Liver (tissue), 9 donors: Measurements from ENCODE around the gene SIRT7. TPM values are rescaled to one million over a fixed set of nuclear protein-coding genes. Genes with fewer than 3 reads are reported as not detected.
A peak's percentile ranks its signal among the peaks of the same experiment; 100 is the strongest.

Experiments used
- DNase-seq: peaks from one replicate; pipeline ENCODE4 v3.0.0-alpha.2; 2017; ENCODE audit warnings: low spot score
- H3K27ac ChIP-seq, 2 donors: one replicate each; pipeline ENCODE4 v1.7.0; 2013; ENCODE audit warnings: inconsistent platforms in 2 of 2, low read length in 2 of 2, control low read depth in 1 of 2, low read depth in 1 of 2, mild to moderate bottlenecking in 1 of 2
- H3K27me3 ChIP-seq, 4 donors: one replicate each; pipeline versions ENCODE4 v1.6.1 to v1.7.0; 2013; ENCODE audit warnings: low read length in 3 of 4, inconsistent platforms in 1 of 4, mild to moderate bottlenecking in 1 of 4, moderate library complexity in 1 of 4; ENCODE audit not compliant: control insufficient read depth in 4 of 4, insufficient read depth in 4 of 4
- H3K36me3 ChIP-seq, 4 donors: one replicate each; pipeline versions ENCODE4 v1.6.1 to v1.7.0; 2013; ENCODE audit warnings: low read length in 3 of 4, mild to moderate bottlenecking in 3 of 4, low read depth in 1 of 4, moderate library complexity in 1 of 4; ENCODE audit not compliant: control insufficient read depth in 4 of 4, insufficient read depth in 3 of 4
- H3K4me1 ChIP-seq, 4 donors: one replicate each; pipeline versions ENCODE4 v1.6.1 to v1.7.0; 2013; ENCODE audit warnings: low read length in 3 of 4, mild to moderate bottlenecking in 3 of 4, moderate library complexity in 1 of 4; ENCODE audit not compliant: control insufficient read depth in 4 of 4, insufficient read depth in 4 of 4
- H3K4me3 ChIP-seq, 3 donors: one replicate each; pipeline versions ENCODE4 v1.6.1 to v1.7.0; 2013; ENCODE audit warnings: low read length in 3 of 3, control low read depth in 1 of 3, low read depth in 1 of 3, mild to moderate bottlenecking in 1 of 3
- H3K9ac ChIP-seq, 2 donors: one replicate each; pipeline ENCODE4 v1.7.0; 2013; ENCODE audit warnings: low read length in 2 of 2, mild to moderate bottlenecking in 2 of 2, moderate library complexity in 2 of 2, control low read depth in 1 of 2, low read depth in 1 of 2
- H3K9me3 ChIP-seq, 4 donors: one replicate each; pipeline versions ENCODE4 v1.6.1 to v1.7.0; 2013; ENCODE audit warnings: low read length in 3 of 4; ENCODE audit not compliant: control insufficient read depth in 4 of 4
- EGR1 ChIP-seq, 2 donors: IDR thresholded peaks; 2 replicates each; pipeline ENCODE4 v1.6.1; 2016 to 2018; ENCODE audit warnings: antibody characterized with exemption in 2 of 2, low read depth in 2 of 2
- FOXA1 ChIP-seq: IDR thresholded peaks from 2 replicates; pipeline ENCODE4 v1.6.1; 2016; ENCODE audit warnings: antibody characterized with exemption
- FOXA2 ChIP-seq: IDR thresholded peaks from 2 replicates; pipeline ENCODE4 v1.6.1; 2016; ENCODE audit warnings: antibody characterized with exemption
- GABPA ChIP-seq, 2 donors: IDR thresholded peaks in 1 of 2; conservative IDR thresholded peaks in 1 of 2; 2 replicates each; pipeline ENCODE4 v1.6.1; 2016; ENCODE audit warnings: antibody characterized with exemption in 2 of 2, mild to moderate bottlenecking in 1 of 2, moderate library complexity in 1 of 2
- HNF4A ChIP-seq, 2 donors: conservative IDR thresholded peaks; 2 replicates each; pipeline ENCODE4 v1.6.1; 2016; ENCODE audit warnings: antibody characterized with exemption in 2 of 2, mild to moderate bottlenecking in 2 of 2
- HNF4G ChIP-seq: IDR thresholded peaks from 2 replicates; pipeline ENCODE4 v1.6.1; 2016; ENCODE audit warnings: antibody characterized with exemption
- JUND ChIP-seq, 2 donors: IDR thresholded peaks; 2 replicates each; pipeline ENCODE4 v1.6.1; 2016; ENCODE audit warnings: antibody characterized with exemption in 2 of 2
- MAX ChIP-seq: IDR thresholded peaks from 2 replicates; pipeline ENCODE4 v1.6.1; 2016; ENCODE audit warnings: antibody characterized with exemption
- NR2F2 ChIP-seq: IDR thresholded peaks from 2 replicates; pipeline ENCODE4 v1.6.1; 2016; ENCODE audit warnings: antibody characterized with exemption
- RAD21 ChIP-seq, 2 donors: IDR thresholded peaks; 2 replicates each; pipeline ENCODE4 v1.6.1; 2016; ENCODE audit warnings: antibody characterized with exemption in 2 of 2, mild to moderate bottlenecking in 2 of 2
- RXRA ChIP-seq, 2 donors: IDR thresholded peaks; 2 replicates each; pipeline ENCODE4 v1.6.1; 2017 to 2018; ENCODE audit warnings: antibody characterized with exemption in 2 of 2, mild to moderate bottlenecking in 1 of 2
- SP1 ChIP-seq: IDR thresholded peaks from 2 replicates; pipeline ENCODE4 v1.6.1; 2018; ENCODE audit warnings: antibody characterized with exemption, mild to moderate bottlenecking
- TAF1 ChIP-seq: conservative IDR thresholded peaks from 2 replicates; pipeline ENCODE4 v1.6.1; 2016; ENCODE audit warnings: antibody characterized with exemption, mild to moderate bottlenecking
- YY1 ChIP-seq: IDR thresholded peaks from 2 replicates; pipeline ENCODE4 v1.6.1; 2016; ENCODE audit warnings: antibody characterized with exemption, mild to moderate bottlenecking
- WGBS: extraction: QIAGEN DNeasy Blood & Tissue Kit; methylation state at CpG from one replicate; pipeline ENCODE4 v1.1.7; 2013; 5-methylcytosine and 5-hydroxymethylcytosine counted together
- polyA plus RNA-seq, 2 donors: library from polyadenylated mRNA; stranded (reverse) in 1 of 2; unstranded in 1 of 2; fragments of 200-250 nt in 1 of 2; fragments of >200 nt in 1 of 2; fragmentation: Nextera tagmentation in 1 of 2; extraction: Ambion mirVana in 1 of 2; gene quantifications; one replicate each; pipeline versions ENCODE4 v1.2.1 to v1.2.3, GENCODE V29; 2013 to 2015
- total RNA-seq, 2 donors: library from RNA; depleted of rRNA; stranded (reverse); fragments of >200 nt; gene quantifications; one replicate each; pipeline ENCODE4 v1.2.3, GENCODE V29; 2014
- TF ChIP-seq, protein P1 (sequence below): fragments of 150-350 bp; IDR thresholded peaks from 2 replicates; pipeline ENCODE4 v1.5.1; 2017; ENCODE audit warnings: improper control_type of control experiment, low read depth, low read length; ENCODE audit not compliant: missing input control
- TF ChIP-seq, protein P2 (sequence below): IDR thresholded peaks from 2 replicates; pipeline ENCODE4 v1.6.1; 2016; ENCODE audit warnings: antibody characterized with exemption, mild to moderate bottlenecking
- TF ChIP-seq, protein P3 (sequence below): IDR thresholded peaks from 2 replicates; pipeline ENCODE4 v1.6.1; 2016; ENCODE audit warnings: antibody characterized with exemption
- TF ChIP-seq, protein P4 (sequence below): IDR thresholded peaks from 2 replicates; pipeline ENCODE4 v1.6.1; 2016; ENCODE audit warnings: antibody characterized with exemption
- donor health status: healthy.
- donor health status: healthy.
- donor health status: healthy.
- donor health status: healthy.
- donor health status: healthy.

The SIRT7 gene
- total and polyA plus RNA-seq, 4 donors, result 7.1 to 16.5 (median 11.5) TPM

DNA sequence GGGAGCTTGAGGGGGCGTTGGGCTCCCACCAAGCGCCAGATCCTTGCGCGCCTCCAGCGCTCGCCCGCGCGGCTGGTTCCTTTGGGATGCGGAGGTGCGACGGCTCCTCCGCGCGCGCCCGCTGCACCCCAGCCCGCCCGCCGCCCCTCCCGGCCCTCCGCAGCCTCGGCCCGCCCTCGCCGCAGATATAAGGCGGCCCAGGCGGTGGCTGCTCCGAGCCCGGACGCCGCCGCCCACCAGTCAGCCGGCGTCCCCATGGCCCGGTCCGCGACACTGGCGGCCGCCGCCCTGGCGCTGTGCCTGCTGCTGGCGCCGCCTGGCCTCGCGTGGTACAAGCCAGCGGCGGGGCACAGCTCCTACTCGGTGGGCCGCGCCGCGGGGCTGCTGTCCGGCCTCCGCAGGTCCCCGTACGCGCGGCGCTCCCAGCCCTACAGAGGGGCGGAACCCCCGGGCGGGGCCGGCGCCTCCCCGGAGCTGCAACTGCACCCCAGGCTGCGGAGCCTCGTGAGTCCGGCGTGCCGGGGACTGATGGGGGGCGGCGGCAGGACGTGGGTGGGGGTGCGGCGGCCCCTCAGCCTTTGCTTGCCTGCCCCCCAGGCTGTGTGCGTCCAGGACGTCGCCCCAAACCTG lies 15.8 kb downstream of the SIRT7 start, which contains the start of gene NPB:
Gene NPB, plus strand, starts transcription at position 216 of the 630 bp plus-strand sequence. Its CDS starts 40 bp downstream, at position 256.
- DNase-seq, result no peak
- H3K9ac ChIP-seq, result no peak within 1 kb of the TSS

More for the DNA sequence above, 15.8 kb downstream of the SIRT7 start, which contains the start of gene NPB:
- Histone ChIP-seq H3K4me3 (peak within 1 kb of the TSS in 1 of 3 donors; percentile 32), H3K36me3 (peaks cover 3 to 45% (median 18%) of the 10 kb centered on the region in 4 donors), H3K27me3 (no peaks in the 10 kb centered on the region), H3K4me1 (peaks cover 2 to 23% (median 14%) of the 10 kb centered on the region in 4 donors), H3K9me3 (no peaks in the 10 kb centered on the region), H3K27ac (no peak within 1 kb of the TSS)
- TF ChIP-seq HNF4G (no peak), YY1 (no peak), FOXA1 (no peak), NR2F2 (no peak), HNF4A (conservative IDR thresholded peaks at IDR 0.05) (no peak), JUND (IDR thresholded peaks at IDR 0.05) (no peak), EGR1 (IDR thresholded peaks at IDR 0.05; ENCODE audit: low read depth in 2 of 2) (no peak), RAD21 (IDR thresholded peaks at IDR 0.05) (no peak), RXRA (IDR thresholded peaks at IDR 0.05) (no peak), MAX (no peak), TAF1 (no peak), FOXA2 (no peak), SP1 (no peak), GABPA (IDR thresholded peaks at IDR 0.05 in 1 of 2, conservative IDR thresholded peaks at IDR 0.05 in 1 of 2) (no peak)
- TF ChIP-seq, protein P1, sequence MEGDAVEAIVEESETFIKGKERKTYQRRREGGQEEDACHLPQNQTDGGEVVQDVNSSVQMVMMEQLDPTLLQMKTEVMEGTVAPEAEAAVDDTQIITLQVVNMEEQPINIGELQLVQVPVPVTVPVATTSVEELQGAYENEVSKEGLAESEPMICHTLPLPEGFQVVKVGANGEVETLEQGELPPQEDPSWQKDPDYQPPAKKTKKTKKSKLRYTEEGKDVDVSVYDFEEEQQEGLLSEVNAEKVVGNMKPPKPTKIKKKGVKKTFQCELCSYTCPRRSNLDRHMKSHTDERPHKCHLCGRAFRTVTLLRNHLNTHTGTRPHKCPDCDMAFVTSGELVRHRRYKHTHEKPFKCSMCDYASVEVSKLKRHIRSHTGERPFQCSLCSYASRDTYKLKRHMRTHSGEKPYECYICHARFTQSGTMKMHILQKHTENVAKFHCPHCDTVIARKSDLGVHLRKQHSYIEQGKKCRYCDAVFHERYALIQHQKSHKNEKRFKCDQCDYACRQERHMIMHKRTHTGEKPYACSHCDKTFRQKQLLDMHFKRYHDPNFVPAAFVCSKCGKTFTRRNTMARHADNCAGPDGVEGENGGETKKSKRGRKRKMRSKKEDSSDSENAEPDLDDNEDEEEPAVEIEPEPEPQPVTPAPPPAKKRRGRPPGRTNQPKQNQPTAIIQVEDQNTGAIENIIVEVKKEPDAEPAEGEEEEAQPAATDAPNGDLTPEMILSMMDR, result no peak
- TF ChIP-seq, protein P2, sequence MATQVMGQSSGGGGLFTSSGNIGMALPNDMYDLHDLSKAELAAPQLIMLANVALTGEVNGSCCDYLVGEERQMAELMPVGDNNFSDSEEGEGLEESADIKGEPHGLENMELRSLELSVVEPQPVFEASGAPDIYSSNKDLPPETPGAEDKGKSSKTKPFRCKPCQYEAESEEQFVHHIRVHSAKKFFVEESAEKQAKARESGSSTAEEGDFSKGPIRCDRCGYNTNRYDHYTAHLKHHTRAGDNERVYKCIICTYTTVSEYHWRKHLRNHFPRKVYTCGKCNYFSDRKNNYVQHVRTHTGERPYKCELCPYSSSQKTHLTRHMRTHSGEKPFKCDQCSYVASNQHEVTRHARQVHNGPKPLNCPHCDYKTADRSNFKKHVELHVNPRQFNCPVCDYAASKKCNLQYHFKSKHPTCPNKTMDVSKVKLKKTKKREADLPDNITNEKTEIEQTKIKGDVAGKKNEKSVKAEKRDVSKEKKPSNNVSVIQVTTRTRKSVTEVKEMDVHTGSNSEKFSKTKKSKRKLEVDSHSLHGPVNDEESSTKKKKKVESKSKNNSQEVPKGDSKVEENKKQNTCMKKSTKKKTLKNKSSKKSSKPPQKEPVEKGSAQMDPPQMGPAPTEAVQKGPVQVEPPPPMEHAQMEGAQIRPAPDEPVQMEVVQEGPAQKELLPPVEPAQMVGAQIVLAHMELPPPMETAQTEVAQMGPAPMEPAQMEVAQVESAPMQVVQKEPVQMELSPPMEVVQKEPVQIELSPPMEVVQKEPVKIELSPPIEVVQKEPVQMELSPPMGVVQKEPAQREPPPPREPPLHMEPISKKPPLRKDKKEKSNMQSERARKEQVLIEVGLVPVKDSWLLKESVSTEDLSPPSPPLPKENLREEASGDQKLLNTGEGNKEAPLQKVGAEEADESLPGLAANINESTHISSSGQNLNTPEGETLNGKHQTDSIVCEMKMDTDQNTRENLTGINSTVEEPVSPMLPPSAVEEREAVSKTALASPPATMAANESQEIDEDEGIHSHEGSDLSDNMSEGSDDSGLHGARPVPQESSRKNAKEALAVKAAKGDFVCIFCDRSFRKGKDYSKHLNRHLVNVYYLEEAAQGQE, result no peak
- TF ChIP-seq, protein P3, sequence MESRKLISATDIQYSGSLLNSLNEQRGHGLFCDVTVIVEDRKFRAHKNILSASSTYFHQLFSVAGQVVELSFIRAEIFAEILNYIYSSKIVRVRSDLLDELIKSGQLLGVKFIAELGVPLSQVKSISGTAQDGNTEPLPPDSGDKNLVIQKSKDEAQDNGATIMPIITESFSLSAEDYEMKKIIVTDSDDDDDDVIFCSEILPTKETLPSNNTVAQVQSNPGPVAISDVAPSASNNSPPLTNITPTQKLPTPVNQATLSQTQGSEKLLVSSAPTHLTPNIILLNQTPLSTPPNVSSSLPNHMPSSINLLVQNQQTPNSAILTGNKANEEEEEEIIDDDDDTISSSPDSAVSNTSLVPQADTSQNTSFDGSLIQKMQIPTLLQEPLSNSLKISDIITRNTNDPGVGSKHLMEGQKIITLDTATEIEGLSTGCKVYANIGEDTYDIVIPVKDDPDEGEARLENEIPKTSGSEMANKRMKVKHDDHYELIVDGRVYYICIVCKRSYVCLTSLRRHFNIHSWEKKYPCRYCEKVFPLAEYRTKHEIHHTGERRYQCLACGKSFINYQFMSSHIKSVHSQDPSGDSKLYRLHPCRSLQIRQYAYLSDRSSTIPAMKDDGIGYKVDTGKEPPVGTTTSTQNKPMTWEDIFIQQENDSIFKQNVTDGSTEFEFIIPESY, result no peak
- TF ChIP-seq, protein P4, sequence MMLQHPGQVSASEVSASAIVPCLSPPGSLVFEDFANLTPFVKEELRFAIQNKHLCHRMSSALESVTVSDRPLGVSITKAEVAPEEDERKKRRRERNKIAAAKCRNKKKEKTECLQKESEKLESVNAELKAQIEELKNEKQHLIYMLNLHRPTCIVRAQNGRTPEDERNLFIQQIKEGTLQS, result no peak
- WGBS, result 2% methylated on average over 79 of the region's 79 CpGs
